Activated CD8-positive, alpha-beta T cell treated with anti-CD3 and anti-CD28 coated beads for 36 hours (primary cell): ENCODE measurements around the gene DMRTB1. TPM values are rescaled to one million over a fixed set of nuclear protein-coding genes. Genes with fewer than 3 reads are reported as not detected.

Source experiments
- ATAC-seq: fragments of 200-7000 bp; cut with Tn5 transposase; one replicate; pipeline ENCODE4 v1.10.0; 2021; ENCODE audit warnings: mild to moderate bottlenecking, moderate library complexity
- CTCF ChIA-PET: fragments of 350-600 bp; sonication (Branson Sonifier 250); formaldehyde crosslinking; loops from one replicate; lab custom pipeline; 2021; ENCODE audit warnings: antibody characterized with exemption; lab: Charles Lee
- POLR2A ChIA-PET: fragments of 350-600 bp; sonication (Branson Sonifier 250); formaldehyde crosslinking; loops from one replicate; lab custom pipeline; 2021; ENCODE audit warnings: antibody characterized with exemption; lab: Charles Lee
- DNase-seq: peaks from one replicate; pipeline ENCODE4 v3.0.0-alpha.2; 2020
- H3K27ac Mint-ChIP-seq: one replicate; pipeline ENCODE4 v1.8.0; 2021; ENCODE audit warnings: mild to moderate bottlenecking, mixed read lengths
- H3K27me3 Mint-ChIP-seq: one replicate; pipeline ENCODE4 v1.8.0; 2021; ENCODE audit warnings: mixed read lengths
- H3K36me3 Mint-ChIP-seq: one replicate; pipeline ENCODE4 v1.8.0; 2021; ENCODE audit warnings: low read depth, mixed read lengths
- H3K4me1 Mint-ChIP-seq: one replicate; pipeline ENCODE4 v1.8.0; 2021; ENCODE audit warnings: low read depth, mixed read lengths
- H3K4me3 Mint-ChIP-seq: one replicate; pipeline ENCODE4 v1.8.0; 2021; ENCODE audit warnings: mild to moderate bottlenecking, moderate library complexity, mixed read lengths
- H3K9me3 Mint-ChIP-seq: one replicate; pipeline ENCODE4 v1.8.0; 2021; ENCODE audit warnings: mixed read lengths
- CTCF ChIP-seq: fragments of 200-600 bp; IDR thresholded peaks from one replicate; pipeline ENCODE4 v1.8.0; 2022; ENCODE audit warnings: antibody characterized with exemption, mild to moderate bottlenecking
- intact Hi-C: fragments of 100-400 bp; cut with micrococcal nuclease; formaldehyde crosslinking; loops from one replicate; pipeline ENCODE4 v1.10.0; 2022
- total RNA-seq, 2 experiments: library from RNA; stranded (reverse); gene quantifications; one replicate each; pipeline ENCODE4 v1.2.3, GENCODE V29; 2021

Gene DMRTB1
- total RNA-seq, 2 experiments from 2014 or later = not detected

GRCh38 chr1:53415432-53415831 lies 43.8 kb upstream of the DMRTB1 start:
- Mint-ChIP-seq H3K27me3 (peaks cover 4% of the 10 kb centered on the region), H3K9me3 (no peaks in the 10 kb centered on the region), H3K27ac (peak overlapping the region; percentile 43), H3K36me3 (no peaks in the 10 kb centered on the region), H3K4me3 (no peak overlapping the region), H3K4me1 (peaks cover 60% of the 10 kb centered on the region)
- DNase-seq (no peak), ATAC-seq (no peak)
- no peak for TF ChIP-seq CTCF
- ChIA-PET POLR2A (interaction anchor here (0.7 to 3.6 kb wide), 2 partner anchors 89 to 116 kb away, joined by 4 to 20 read pairs; no protein-coding TSS in a partner anchor), CTCF (no interaction called here)
- intact Hi-C loops = no loop called here

- no peak overlapping the region for H3K4me3 Mint-ChIP-seq
- no peak for TF ChIP-seq CTCF
- H3K36me3 Mint-ChIP-seq = no peaks in the 10 kb centered on the region
- DNase-seq = no peak
- CTCF ChIA-PET = interaction anchor here (1.8 kb wide), 1 partner anchor 23 kb away, joined by 5 read pairs; no protein-coding TSS in a partner anchor
- peaks cover 7% of the 10 kb centered on the region for H3K9me3 Mint-ChIP-seq
- no peak for ATAC-seq
- POLR2A ChIA-PET = interaction anchor here (0.7 kb wide), 1 partner anchor 115 kb away, joined by 4 read pairs; no protein-coding TSS in a partner anchor
- intact Hi-C loops = no loop called here
- peaks cover 5% of the 10 kb centered on the region for H3K27me3 Mint-ChIP-seq
- peaks cover 55% of the 10 kb centered on the region for H3K4me1 Mint-ChIP-seq
- no peak overlapping the region for H3K27ac Mint-ChIP-seq
Measured at GRCh38 chr1:53416269-53416813, 42.9 kb upstream of the DMRTB1 start.

GRCh38 chr1:53417074-53417511 lies 42.1 kb upstream of the DMRTB1 start:
- H3K4me3 Mint-ChIP-seq = no peak overlapping the region
- intact Hi-C loops = no loop called here
- H3K36me3 Mint-ChIP-seq = no peaks in the 10 kb centered on the region
- TF ChIP-seq CTCF = no peak
- peaks cover 48% of the 10 kb centered on the region for H3K4me1 Mint-ChIP-seq
- DNase-seq (no peak), ATAC-seq (no peak)
- peaks cover 9% of the 10 kb centered on the region for H3K9me3 Mint-ChIP-seq
- peaks cover 5% of the 10 kb centered on the region for H3K27me3 Mint-ChIP-seq
- ChIA-PET POLR2A (no interaction called here), CTCF (interaction anchor here (1.8 kb wide), 1 partner anchor 24 kb away, joined by 5 read pairs; no protein-coding TSS in a partner anchor)
- H3K27ac Mint-ChIP-seq = no peak overlapping the region

GRCh38 chr1:53419034-53419433 lies 40.2 kb upstream of the DMRTB1 start:
- intact Hi-C loops = no loop called here
- TF ChIP-seq CTCF = no peak
- H3K4me1 Mint-ChIP-seq = peaks cover 29% of the 10 kb centered on the region
- ChIA-PET CTCF (no interaction called here), POLR2A (no interaction called here)
- H3K9me3 Mint-ChIP-seq = peaks cover 9% of the 10 kb centered on the region
- no peaks in the 10 kb centered on the region for H3K36me3 Mint-ChIP-seq
- DNase-seq (no peak), ATAC-seq (no peak)
- H3K27ac Mint-ChIP-seq = no peak overlapping the region
- H3K27me3 Mint-ChIP-seq = peaks cover 5% of the 10 kb centered on the region
- H3K4me3 Mint-ChIP-seq = no peak overlapping the region

GRCh38 chr1:53420341-53420740 lies 38.9 kb upstream of the DMRTB1 start:
- peaks cover 21% of the 10 kb centered on the region for H3K4me1 Mint-ChIP-seq
- CTCF ChIA-PET = no interaction called here
- DNase-seq (no peak), ATAC-seq (no peak)
- no peaks in the 10 kb centered on the region for H3K36me3 Mint-ChIP-seq
- POLR2A ChIA-PET = no interaction called here
- H3K9me3 Mint-ChIP-seq = peaks cover 9% of the 10 kb centered on the region
- no peak overlapping the region for H3K4me3 Mint-ChIP-seq
- H3K27me3 Mint-ChIP-seq = peaks cover 5% of the 10 kb centered on the region
- no peak for TF ChIP-seq CTCF
- H3K27ac Mint-ChIP-seq = no peak overlapping the region
- intact Hi-C loops = no loop called here
